GM21786 (cell line): ENCODE measurements around the gene DPPA2.
"Not testable (repeated sequence)": the region's sequence is repeated elsewhere in the genome, so short reads cannot be mapped to it uniquely, and the experiment has no call there.

Source experiments
- ATAC-seq: cut with Tn5 transposase; IDR thresholded peaks from one replicate; pipeline ENCODE4 v1.9.1; 2021; ENCODE audit not compliant: unreplicated experiment

DPPA2 gene, protein sequence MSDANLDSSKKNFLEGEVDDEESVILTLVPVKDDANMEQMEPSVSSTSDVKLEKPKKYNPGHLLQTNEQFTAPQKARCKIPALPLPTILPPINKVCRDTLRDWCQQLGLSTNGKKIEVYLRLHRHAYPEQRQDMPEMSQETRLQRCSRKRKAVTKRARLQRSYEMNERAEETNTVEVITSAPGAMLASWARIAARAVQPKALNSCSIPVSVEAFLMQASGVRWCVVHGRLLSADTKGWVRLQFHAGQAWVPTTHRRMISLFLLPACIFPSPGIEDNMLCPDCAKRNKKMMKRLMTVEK

GRCh38 chr3:109316162-109316730 lies at the start of gene DPPA2:
TSS of gene DPPA2 (minus strand) at chr3:109316517. CDS start at chr3:109314542, 1,975 bp downstream.
- ATAC-seq, result no peak

GRCh38 chr3:109364088-109364487 lies 47.8 kb upstream of the DPPA2 start:
- ATAC-seq, result no peak

DNA sequence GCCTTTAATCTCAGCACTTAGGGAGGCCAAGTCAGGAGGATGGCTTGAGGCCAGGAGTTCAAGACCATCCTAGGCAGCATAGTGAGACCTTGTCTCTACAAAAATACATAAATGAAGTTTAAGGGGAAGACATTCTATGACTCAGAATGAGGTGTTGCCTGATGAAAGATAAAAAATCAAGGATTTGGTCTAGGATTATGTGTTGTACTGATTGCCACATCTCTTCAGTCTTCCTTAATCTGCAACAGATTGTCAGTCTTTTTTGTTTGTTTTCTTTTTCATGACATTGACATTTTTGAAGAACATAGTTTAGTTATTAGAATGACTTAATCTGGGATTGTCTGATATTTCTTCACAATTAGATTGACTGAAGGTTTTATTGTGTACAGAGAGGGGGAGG lies 47.3 kb upstream of the DPPA2 start:
- no peak for ATAC-seq

GRCh38 chr3:109362823-109363222 lies 46.5 kb upstream of the DPPA2 start:
- no peak for ATAC-seq

- not testable (repeated sequence) for ATAC-seq
Measured at GRCh38 chr3:109358809-109359208, 42.5 kb upstream of the DPPA2 start.

DNA sequence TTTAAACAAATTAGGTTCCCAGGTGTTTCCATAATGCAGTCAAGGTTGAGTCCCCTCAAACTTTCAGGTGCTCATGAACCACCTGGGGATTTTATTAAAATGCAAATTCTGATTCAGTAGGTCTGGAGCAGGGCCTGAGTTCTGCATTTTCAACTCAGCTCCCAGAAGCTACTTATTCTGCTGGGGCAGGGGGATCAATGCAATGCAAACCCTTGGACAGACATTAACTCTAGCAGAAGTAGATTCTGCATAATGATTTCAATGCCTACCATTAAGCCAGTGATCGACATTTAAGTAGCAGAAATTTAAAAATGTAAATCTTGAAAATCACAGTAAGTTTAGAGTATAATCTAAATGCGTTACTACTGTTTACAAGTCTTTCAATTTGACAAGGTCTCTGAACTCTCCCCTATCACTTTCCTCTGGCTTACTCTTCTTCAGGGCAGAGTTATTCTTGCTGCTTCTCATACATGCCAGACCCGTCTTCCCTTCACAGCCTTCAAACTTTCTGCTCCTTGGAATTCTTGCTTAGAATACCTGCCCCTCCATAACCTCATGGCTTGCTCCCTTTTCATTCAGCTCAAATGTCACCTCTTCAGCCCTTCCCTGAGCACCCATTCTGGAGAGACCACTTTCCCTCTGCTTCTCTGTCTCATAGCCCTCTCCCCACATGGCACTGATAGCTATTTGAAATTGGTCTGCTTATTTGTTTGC lies 40.3 kb upstream of the DPPA2 start:
- no peak for ATAC-seq

- no peak for ATAC-seq
Measured at GRCh38 chr3:109355625-109356441, 39.5 kb upstream of the DPPA2 start.

- no peak for ATAC-seq
Measured at GRCh38 chr3:109353057-109353456, 36.7 kb upstream of the DPPA2 start.

- ATAC-seq, result no peak
Measured at GRCh38 chr3:109351231-109351630, 34.9 kb upstream of the DPPA2 start.

GRCh38 chr3:109346770-109347295 lies 30.5 kb upstream of the DPPA2 start:
- no peak for ATAC-seq

- ATAC-seq, result no peak
Measured at GRCh38 chr3:109346099-109346498, 29.8 kb upstream of the DPPA2 start.

DNA sequence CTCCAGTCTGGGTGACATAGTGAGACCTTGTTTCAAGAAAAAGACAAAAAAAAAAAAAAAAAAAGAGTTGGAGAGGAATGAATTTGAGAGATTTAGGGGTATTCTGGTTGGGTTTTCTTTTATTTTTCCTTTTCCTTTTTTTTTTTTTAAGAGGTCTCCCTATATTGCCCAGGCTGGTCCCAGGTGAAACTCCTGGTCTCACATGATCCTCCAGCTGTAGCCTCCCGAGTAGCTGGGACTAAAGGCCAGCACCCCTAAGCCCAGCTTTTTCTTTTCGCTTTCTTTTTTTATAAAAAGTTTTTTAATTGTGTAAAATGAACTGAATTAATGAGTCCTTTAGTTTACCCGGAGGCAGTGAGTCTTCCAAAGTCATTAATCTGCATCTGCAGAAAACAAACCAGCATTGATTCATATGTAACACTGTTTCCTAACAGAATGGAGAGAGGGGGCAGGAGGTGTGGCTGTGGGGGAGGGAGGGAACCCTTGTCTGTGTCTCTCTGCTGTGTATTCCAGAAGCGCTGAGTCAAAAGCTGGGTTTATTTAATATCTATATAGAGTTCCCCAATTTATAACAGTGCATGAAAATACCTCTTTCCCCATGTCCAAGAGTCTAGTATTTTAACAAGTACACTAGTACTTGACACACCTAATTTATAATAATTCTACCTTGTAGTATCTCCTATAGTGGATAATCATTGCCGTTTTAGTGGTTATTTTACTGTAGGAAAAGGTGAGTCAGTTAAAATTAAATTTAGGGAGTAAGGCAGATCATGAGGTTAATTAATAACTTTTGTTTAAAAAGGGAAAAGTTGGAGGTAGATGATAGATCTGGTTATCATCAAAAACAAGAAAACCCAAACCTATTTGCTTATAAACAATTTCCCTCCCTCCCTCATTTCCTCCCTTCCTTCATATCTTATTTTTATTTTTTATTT lies 23.7 kb upstream of the DPPA2 start:
- ATAC-seq, result no peak

DNA sequence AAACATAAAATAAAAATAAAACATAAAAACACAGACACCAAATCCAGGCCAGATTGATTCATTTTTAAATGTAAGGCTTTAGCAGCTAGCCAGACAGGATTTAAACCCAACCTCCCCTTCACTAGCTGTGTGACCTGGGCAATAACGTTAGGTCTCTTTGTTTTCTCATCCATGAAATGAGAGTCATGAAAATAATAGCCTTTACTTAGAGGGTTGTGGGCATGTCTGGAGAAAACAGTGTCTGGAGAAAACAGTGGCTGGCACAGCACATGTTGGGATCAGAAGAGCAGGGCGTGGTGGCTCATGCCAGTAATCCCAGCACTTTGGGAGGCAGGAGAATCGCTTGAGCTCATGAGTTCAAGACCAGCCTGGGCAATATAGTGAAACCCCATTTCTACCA lies 22.9 kb upstream of the DPPA2 start:
- ATAC-seq, result no peak

- ATAC-seq, result no peak
Measured at GRCh38 chr3:109338322-109338721, 22.0 kb upstream of the DPPA2 start.

DNA sequence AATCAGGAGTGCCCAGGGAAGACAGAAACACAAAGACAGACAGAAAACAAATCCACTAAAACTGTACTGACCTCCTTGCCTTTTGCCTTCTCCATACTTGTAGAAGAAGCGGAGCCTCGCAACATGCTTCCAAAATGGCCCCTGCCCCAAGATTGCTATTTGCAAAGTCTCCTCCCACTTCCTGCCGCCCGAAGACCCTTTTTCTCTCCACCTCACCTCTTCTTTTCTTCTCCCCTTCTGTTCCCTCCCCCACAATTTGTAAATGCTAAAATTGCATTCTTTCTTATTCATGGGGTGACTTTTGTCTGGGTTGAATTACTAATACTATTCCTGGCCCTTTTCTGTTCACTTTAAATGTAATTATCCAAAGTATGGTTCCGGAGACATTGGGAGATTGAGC lies 21.1 kb upstream of the DPPA2 start, which contains the start of gene DPPA4:
TSS of gene DPPA4 (minus strand) at position 154 of the 400 bp plus-strand sequence. CDS start at position 125, 29 bp downstream.
- no peak for ATAC-seq

- no peak for ATAC-seq
Measured at GRCh38 chr3:109336291-109336861, 20.1 kb upstream of the DPPA2 start.

DNA sequence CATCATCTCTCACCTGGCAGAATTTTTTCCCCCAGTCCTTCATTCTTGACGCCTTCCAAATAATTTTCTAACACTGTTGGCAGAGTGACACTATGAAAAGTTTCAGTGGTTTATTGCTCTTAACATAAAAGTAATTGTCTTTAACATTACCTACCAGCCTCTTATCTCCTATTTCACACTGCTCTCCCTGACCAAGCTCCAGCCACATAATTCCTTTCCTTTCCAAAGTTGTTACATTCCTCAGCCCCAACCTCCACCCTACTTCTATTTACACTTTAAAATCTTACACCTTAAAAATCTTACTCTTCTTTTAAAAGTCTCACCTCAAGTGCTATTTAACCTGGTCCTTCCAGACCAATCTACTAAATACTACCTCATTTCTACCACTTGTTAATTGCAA lies 18.3 kb upstream of the DPPA2 start:
- no peak for ATAC-seq

GRCh38 chr3:109331692-109332091 lies 15.4 kb upstream of the DPPA2 start:
- no peak for ATAC-seq

- no peak for ATAC-seq
Measured at GRCh38 chr3:109330405-109330804, 14.1 kb upstream of the DPPA2 start.

DNA sequence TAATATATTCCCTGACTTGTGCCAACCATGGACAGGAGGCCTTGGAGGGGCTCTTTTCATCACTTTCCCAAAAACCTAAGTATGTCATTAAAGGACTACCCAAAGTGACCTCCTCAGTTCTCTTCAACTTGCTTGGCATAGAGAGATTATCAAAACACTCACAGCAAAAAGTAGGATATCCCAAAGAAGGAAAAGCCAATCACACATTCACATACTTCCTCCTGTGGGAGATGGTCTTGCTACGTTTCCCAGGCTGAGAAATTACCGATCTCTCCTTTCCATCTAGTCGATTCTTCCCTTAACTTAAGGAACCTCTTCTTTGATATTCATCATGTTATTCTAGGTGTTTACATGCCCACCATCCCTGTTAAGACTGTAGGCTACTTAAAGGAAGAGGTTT lies 11.9 kb upstream of the DPPA2 start:
- no peak for ATAC-seq
